NB4 (cell line): ENCODE results near the gene MTX3.

Experiments
- DNase-seq: peaks from one replicate; pipeline ENCODE4 v3.0.0; 2010; ENCODE audit warnings: low read depth
- H3K4me3 ChIP-seq: one replicate; pipeline ENCODE4 v1.5.1; 2011; ENCODE audit warnings: mild to moderate bottlenecking, low read depth, low read length, moderate library complexity
- MAX ChIP-seq: IDR thresholded peaks from 2 replicates; pipeline ENCODE4 v1.6.1; 2011; ENCODE audit warnings: low read depth, low read length
- MYC ChIP-seq: IDR thresholded peaks from 2 replicates; pipeline ENCODE4 v1.6.1; 2011; ENCODE audit warnings: low read depth, low read length
- POLR2A ChIP-seq: IDR thresholded peaks from 2 replicates; pipeline ENCODE4 v1.6.1; 2011; ENCODE audit warnings: mild to moderate bottlenecking; ENCODE audit not compliant: insufficient read length; ENCODE audit errors: extremely low read depth
- TF ChIP-seq, protein P1 (sequence below): IDR thresholded peaks from one replicate; pipeline ENCODE4 v1.5.1; 2012; ENCODE audit warnings: low read depth, low read length

MTX3 gene

GRCh38 chr5:79975422-79975821, 15.6 kb downstream of the MTX3 start:
- TF ChIP-seq MAX (no peak), MYC (no peak), POLR2A (no peak)
- TF ChIP-seq, protein P1, sequence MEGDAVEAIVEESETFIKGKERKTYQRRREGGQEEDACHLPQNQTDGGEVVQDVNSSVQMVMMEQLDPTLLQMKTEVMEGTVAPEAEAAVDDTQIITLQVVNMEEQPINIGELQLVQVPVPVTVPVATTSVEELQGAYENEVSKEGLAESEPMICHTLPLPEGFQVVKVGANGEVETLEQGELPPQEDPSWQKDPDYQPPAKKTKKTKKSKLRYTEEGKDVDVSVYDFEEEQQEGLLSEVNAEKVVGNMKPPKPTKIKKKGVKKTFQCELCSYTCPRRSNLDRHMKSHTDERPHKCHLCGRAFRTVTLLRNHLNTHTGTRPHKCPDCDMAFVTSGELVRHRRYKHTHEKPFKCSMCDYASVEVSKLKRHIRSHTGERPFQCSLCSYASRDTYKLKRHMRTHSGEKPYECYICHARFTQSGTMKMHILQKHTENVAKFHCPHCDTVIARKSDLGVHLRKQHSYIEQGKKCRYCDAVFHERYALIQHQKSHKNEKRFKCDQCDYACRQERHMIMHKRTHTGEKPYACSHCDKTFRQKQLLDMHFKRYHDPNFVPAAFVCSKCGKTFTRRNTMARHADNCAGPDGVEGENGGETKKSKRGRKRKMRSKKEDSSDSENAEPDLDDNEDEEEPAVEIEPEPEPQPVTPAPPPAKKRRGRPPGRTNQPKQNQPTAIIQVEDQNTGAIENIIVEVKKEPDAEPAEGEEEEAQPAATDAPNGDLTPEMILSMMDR: no peak
- no peak overlapping the region for H3K4me3 ChIP-seq
- no peak for DNase-seq

GRCh38 chr5:79974886-79975285, 16.2 kb downstream of the MTX3 start:
- DNase-seq: no peak
- no peak overlapping the region for H3K4me3 ChIP-seq
- TF ChIP-seq MAX (no peak), POLR2A (no peak), MYC (no peak)
- TF ChIP-seq, protein P1: no peak

DNA sequence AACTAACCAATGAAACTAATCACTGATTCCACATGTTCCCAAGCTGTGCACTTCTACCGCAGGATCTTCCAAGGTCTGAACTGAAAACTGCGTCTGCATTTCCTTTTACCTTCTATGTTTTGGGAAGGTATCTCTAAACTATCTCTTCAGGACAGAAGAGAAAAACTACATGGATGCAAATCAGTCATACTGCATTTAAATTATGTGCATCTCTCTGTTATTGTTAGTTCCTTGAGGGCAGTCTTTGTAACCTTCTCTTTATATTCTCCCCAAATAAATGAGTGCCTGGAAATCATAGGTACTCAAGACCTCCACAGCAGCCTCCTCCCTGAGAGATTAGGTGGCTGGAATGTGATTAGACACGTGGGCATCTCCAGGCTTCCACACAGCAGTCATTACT, 17.1 kb downstream of the MTX3 start:
- no peak for DNase-seq
- TF ChIP-seq MAX: no peak
- TF ChIP-seq, protein P1: no peak
- no peak for TF ChIP-seq POLR2A
- TF ChIP-seq MYC: no peak
- H3K4me3 ChIP-seq: no peak overlapping the region

- no peak for DNase-seq
- no peak for TF ChIP-seq POLR2A
- no peak for TF ChIP-seq MAX
- no peak overlapping the region for H3K4me3 ChIP-seq
Observed at GRCh38 chr5:79973511-79973910, 17.6 kb downstream of the MTX3 start.

DNA sequence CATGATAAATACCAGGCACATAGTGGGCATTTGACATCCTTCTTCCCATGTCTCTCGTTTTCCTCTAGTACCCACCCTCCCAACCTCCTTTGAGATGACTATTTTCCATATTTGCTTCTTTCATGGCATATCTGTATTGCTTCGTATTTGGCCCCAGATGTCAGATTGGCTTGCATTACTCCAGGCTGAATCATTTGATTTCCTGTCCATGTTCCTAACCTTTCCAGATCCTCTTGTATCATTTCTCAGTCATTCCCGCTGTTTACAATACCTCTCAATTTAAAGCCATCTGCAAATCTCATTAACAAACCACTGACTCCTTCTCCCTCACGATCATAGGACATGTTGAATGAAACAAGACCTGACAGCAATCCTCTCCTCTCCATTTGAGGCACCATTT, 19.9 kb downstream of the MTX3 start:
- no peak overlapping the region for H3K4me3 ChIP-seq
- TF ChIP-seq MAX (no peak), MYC (no peak), POLR2A (no peak)
- TF ChIP-seq, protein P1: no peak
- no peak for DNase-seq

GRCh38 chr5:79966448-79966847, 24.6 kb downstream of the MTX3 start:
- DNase-seq: no peak
- TF ChIP-seq POLR2A: no peak
- TF ChIP-seq MAX: no peak
- TF ChIP-seq, protein P1: no peak
- TF ChIP-seq MYC: no peak
- no peak overlapping the region for H3K4me3 ChIP-seq
